Esophagus mucosa (tissue), 1 donor: ENCODE results near the gene ZBTB46. TPM values are rescaled to one million over a fixed set of nuclear protein-coding genes. Genes with fewer than 3 reads are reported as not detected.

Experiments used
- ATAC-seq: fragments of 200-7000 bp; cut with Tn5 transposase; one replicate; pipeline ENCODE4 v1.9.1; 2020
- total RNA-seq: library from RNA; stranded (reverse); gene quantifications from one replicate; pipeline ENCODE4 v1.2.4, GENCODE V29; 2023
- donor health status: DM: yes; HTN: yes; CAD: no.

ZBTB46 gene
- total RNA-seq, 1 donor from 2014 or later, result 1.7 TPM

- no peak for ATAC-seq
These were observed 6.4 kb upstream of the ZBTB46 start for GRCh38 chr20:63837479-63837878.

DNA sequence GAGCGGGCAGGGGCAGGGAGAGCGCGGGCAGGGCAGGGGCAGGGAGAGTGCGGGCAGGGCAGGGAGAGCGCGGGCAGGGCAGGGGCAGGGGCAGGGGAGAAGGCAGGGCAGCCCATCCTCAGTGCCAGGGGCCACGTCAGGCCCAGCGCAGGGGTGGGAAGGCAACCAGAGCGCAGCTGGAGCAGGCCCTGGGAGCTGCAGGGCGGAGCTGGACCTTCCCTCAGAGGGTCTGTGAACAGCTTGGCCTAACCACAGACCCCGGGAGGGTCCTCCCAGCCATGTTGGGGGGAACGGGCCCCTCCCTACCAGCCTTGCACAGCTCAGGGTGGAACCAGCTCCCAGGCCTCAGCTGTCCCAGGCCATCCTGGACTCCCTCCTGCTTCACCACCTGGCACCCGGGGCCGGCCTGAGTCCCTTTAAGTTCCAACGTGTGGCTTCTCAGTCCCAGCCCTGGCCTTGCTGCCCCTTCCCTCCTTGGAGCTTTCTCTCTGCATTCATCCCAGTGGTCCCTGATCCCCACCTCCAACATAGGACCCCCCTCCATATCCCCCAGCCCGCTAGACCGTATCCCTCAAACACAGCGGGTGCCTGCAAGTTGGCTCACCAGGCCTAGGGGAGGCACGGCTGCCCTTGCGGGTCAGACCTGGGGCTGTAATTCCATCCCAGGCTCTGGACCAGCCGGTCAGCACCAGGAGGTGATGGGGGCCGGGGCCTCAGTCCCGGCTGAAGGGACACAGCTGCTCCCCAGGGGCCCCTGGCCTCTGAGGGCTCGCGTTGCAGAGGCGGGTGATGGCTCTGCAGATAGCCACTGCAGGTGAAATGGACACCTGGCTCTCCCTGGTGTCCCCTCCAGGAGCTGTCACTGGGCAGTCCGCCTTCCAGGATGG is 5.6 kb upstream of the ZBTB46 start:
- no peak for ATAC-seq

- ATAC-seq, result peak; percentile 87
These were observed 4.2 kb upstream of the ZBTB46 start for GRCh38 chr20:63835021-63835858.

GRCh38 chr20:63834491-63834880 is 3.4 kb upstream of the ZBTB46 start:
- no peak for ATAC-seq

DNA sequence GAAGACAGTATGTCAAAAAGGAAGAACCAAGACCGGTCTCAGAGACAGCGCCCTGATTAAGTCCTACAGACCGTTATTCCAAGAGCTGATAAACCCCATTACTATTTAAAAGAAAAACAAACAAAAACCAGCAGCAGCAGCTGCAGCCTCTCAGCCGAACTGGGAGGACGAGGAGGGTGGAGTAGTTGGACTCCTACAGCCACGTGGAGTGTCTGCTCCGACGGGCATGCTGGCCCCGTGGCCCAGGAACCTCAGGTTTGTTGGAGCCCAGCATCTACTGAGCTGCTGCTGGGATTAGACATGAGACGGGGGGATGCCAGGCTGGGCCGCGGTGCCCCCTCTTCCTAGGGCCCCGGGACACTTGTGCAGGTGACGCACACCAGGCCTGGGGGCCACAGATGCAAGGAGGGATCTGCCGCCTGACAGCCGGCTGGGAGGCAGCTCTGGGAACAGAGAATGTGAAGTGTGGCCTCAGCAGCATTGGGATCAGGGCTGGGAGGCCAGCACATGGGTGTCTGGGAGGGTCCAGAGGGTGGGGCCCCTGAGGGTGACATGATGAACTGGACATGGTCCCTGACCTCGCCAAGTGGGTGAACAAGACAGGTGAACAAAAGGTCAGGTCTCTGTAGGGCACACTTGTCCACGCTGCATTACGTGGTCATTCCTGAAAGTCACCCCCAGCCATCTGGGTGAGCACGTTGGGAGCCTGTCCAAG is 2.9 kb upstream of the ZBTB46 start:
- no peak for ATAC-seq

- ATAC-seq, result peak; percentile 45
These were observed 1.1 kb upstream of the ZBTB46 start for GRCh38 chr20:63831993-63832686.

- no peak for ATAC-seq
These were observed 555 bp upstream of the ZBTB46 start for GRCh38 chr20:63831646-63831992.

- no peak for ATAC-seq
These were observed 874 bp downstream of the ZBTB46 start for GRCh38 chr20:63829945-63830835.

DNA sequence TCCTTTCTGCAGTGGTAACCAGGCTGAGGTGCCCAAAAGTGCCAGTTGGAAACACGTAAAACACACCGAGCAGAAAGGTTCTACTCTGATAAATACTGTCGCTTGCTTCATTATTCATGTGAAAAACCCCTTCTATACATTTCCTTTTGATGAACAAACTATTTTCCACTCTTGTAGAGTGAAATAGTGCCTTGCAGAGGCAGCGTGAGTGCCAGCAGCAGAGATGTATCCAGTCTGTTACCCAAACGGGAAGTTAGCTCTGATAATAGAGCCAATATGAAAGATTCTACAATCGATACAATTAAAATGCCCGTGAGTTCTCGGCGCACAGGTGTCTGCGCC is 1.5 kb downstream of the ZBTB46 start:
- ATAC-seq, result no peak

- ATAC-seq, result no peak
These were observed 2.1 kb downstream of the ZBTB46 start for GRCh38 chr20:63828951-63829350.

- no peak for ATAC-seq
These were observed 2.5 kb downstream of the ZBTB46 start for GRCh38 chr20:63828545-63828944.

GRCh38 chr20:63828124-63828523 is 2.9 kb downstream of the ZBTB46 start:
- no peak for ATAC-seq

- ATAC-seq, result no peak
These were observed 4.3 kb downstream of the ZBTB46 start for GRCh38 chr20:63826753-63827152.

- ATAC-seq, result no peak
These were observed 5.5 kb downstream of the ZBTB46 start for GRCh38 chr20:63825331-63826118.

GRCh38 chr20:63823691-63824311 is 7.3 kb downstream of the ZBTB46 start:
- ATAC-seq, result no peak

DNA sequence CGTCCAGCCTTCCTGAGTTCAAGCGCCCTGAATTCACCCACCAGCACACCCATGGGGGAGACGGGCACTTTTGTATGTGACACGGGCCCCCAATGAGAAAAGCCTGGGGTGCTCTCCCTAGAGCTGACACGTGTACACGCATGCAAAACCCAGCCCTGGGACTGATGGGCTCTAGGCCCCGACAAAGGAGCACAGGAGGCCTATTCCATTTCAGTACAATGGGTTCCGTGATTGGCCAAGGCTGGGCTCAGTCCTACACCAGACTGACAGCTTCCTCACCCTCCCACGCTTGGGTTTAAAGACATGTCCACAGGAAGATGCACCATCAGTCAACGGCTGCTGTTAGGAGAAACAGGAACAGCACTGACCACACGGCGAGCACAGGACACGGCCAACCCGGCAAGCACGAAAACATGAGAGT is 8.8 kb downstream of the ZBTB46 start:
- peak; percentile 14 for ATAC-seq

DNA sequence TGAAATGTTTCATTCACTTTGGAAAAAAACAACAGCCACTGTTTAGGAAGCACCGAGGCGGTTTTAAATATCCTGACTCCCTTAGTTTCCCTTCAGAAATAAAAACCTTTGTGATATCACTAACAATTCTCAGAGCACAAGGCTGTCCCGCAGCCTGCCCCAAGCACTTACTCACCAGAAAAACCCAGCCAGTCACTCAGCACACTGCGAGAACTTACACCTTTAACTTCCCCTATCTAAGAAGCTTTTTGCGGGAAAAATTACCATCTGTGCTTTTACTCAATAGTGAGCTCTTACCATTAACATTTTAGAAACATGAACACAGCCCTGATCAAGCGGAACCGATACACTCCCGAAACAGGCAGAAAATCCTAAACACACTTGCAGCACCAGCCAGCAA is 9.3 kb downstream of the ZBTB46 start:
- ATAC-seq, result no peak

DNA sequence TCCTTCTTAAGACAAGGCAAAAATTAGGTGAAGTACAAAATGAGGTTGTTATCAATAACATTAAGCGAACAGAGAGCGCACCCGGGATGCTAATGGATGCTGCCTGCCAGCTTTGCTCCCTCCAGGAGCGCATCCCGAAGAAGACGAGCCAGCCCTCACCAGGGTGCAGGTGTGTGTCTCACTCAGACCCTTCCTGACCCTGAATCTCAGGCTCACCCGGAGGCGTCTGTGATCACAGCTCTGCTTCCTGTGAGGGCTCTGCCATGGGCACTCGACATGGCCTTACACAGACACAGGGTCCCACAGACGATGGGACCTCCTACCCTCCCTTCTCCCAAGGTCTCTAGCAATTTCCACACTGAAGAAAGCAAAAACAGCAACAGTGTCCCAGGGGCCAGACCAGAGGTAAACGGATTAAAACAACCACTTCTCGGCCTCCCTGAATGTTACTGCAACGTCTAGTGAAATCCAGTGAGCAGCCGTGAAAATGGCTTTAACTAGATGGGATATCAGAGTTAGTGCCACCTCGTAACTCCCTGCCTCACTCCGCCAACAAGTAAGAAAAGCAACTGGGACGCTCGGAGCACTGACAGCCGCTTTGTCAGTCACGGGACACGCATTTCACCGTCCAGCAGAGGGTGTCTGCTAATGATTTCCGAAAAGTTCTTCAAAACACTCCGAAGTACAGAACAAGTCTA is 11.7 kb downstream of the ZBTB46 start:
- peak; percentile 26 for ATAC-seq

GRCh38 chr20:63815615-63816253 is 15.3 kb downstream of the ZBTB46 start:
- no peak for ATAC-seq
